ENCODE measurements around the gene NDUFS8. TPM values are rescaled to one million over a fixed set of nuclear protein-coding genes. Genes with fewer than 3 reads are reported as not detected.

Gene NDUFS8
- total RNA-seq, 1 experiment from 2014 or later = 220 TPM

DNA sequence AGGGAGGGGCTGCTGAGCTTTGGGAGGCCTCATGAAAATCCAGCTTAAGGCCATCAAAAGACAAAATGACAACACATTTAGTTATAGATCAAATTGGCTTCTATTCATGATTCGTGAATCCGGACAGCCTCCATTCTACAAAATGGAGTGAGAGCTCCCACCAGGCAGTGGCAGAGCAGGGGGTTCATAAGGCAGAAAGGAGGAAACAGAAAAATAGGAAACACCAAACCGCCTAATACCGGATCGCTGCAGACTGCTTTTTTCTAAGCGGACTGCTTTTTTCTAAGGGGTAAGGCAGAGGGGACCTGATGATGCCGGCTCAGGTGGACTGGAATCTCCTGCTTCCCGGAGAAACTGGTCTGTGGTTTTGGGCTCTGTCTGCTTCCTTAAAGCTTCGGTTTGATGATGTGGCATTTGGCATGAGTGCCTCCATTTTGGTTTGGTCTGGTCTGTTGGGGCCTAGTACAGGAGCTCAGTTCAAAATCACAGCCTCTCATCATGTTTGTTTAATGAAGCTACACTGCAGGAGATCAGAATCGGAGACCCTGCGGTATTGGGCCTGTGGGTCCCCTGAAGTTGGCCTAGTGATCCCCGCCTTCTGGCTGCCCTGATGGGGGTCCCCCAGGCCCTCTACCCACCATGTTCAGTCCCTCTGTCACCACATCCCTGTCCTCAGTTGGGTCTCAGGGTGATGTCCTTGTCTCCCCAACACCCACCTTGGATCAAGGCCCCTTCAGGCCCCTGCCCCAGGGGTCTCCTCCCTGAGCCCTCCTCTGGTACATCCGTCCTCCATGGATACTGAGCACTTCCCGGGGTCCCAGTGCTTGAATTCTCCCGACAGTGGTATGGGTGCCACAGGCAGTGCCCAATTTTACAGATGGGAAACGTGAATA is 19.2 kb upstream of the NDUFS8 start:
- ChIA-PET POLR2A (ENCODE audit: low non-redundant PET) (no interaction called here), CTCF (no interaction called here)
- no peak for TF ChIP-seq EZH2 (IDR thresholded peaks at IDR 0.05; ENCODE audit: borderline replicate concordance, low read depth, low read length, poor library complexity, severe bottlenecking)
- TF ChIP-seq, protein P1, sequence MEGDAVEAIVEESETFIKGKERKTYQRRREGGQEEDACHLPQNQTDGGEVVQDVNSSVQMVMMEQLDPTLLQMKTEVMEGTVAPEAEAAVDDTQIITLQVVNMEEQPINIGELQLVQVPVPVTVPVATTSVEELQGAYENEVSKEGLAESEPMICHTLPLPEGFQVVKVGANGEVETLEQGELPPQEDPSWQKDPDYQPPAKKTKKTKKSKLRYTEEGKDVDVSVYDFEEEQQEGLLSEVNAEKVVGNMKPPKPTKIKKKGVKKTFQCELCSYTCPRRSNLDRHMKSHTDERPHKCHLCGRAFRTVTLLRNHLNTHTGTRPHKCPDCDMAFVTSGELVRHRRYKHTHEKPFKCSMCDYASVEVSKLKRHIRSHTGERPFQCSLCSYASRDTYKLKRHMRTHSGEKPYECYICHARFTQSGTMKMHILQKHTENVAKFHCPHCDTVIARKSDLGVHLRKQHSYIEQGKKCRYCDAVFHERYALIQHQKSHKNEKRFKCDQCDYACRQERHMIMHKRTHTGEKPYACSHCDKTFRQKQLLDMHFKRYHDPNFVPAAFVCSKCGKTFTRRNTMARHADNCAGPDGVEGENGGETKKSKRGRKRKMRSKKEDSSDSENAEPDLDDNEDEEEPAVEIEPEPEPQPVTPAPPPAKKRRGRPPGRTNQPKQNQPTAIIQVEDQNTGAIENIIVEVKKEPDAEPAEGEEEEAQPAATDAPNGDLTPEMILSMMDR (conservative IDR thresholded peaks at IDR 0.05; ENCODE audit: low read depth, low read length) = no peak
- no peaks in the 10 kb centered on the region for H3K9me3 ChIP-seq (ENCODE audit: low read depth, low read length, poor library complexity, severe bottlenecking)
- DNase-seq (ENCODE audit: low spot score) = no peak
- no peaks in the 10 kb centered on the region for H3K4me1 ChIP-seq (ENCODE audit: insufficient read depth, low read length, poor library complexity, severe bottlenecking)
- H3K4me3 ChIP-seq (ENCODE audit: low read depth, low read length, poor library complexity, severe bottlenecking) = no peak overlapping the region
- no peak overlapping the region for H3K27ac ChIP-seq (ENCODE audit: low read depth, low read length, poor library complexity, severe bottlenecking)
- H3K36me3 ChIP-seq (ENCODE audit: insufficient read depth, low read length, poor library complexity, severe bottlenecking) = no peaks in the 10 kb centered on the region
- intact Hi-C loops (cut with micrococcal nuclease; ENCODE audit: unreplicated experiment) = no loop called here
- BruUV-seq (replicated peaks) = no TSS peak
- no peaks in the 10 kb centered on the region for H3K27me3 ChIP-seq (replicated peaks; ENCODE audit: insufficient read depth, low read depth, low read length, poor library complexity)

DNA sequence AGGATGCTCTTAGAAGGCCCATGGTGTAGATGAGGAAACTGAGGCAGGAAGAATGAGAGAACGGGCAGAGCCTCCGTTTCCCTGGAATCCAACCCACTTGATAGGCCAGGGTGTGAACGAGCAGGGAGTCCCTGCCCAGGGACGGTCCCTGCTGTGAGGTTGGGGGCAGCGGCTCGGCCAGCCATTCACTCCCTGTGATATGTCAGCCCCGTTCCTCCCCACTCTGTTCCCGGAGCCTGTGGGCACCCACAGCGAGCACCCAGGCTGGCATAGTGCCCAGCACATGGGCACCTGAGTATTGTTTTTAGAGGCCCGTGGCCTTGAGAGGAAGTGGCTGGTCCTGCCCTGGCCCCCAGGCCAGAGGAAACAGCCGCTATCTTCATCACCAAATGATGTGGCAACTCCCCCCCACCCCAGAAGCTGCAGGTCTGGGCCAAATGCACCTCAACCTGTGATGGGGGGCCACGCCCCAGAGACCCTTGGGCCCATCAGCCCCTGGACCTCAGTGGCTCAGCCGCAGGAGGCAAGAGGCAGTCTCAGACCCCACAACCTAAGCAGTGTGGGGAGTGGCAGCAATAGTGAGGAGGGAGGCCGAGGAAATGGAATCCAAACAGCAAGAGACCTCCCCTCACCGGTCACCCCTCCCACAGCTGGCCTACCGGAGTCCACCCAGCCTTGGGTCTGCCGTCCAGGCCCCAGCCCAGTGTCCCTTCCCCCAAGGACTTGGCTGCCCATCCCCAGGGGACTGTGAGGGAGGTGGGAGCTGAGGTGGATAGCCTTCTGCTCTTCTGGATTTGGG is 18.2 kb upstream of the NDUFS8 start:
- H3K27me3 ChIP-seq (replicated peaks; ENCODE audit: insufficient read depth, low read depth, low read length, poor library complexity) = no peaks in the 10 kb centered on the region
- TF ChIP-seq EZH2 (IDR thresholded peaks at IDR 0.05; ENCODE audit: borderline replicate concordance, low read depth, low read length, poor library complexity, severe bottlenecking) = no peak
- TF ChIP-seq, protein P1 (conservative IDR thresholded peaks at IDR 0.05; ENCODE audit: low read depth, low read length) = no peak
- H3K36me3 ChIP-seq (ENCODE audit: insufficient read depth, low read length, poor library complexity, severe bottlenecking) = no peaks in the 10 kb centered on the region
- no peaks in the 10 kb centered on the region for H3K9me3 ChIP-seq (ENCODE audit: low read depth, low read length, poor library complexity, severe bottlenecking)
- no peak for DNase-seq (ENCODE audit: low spot score)
- intact Hi-C loops (cut with micrococcal nuclease; ENCODE audit: unreplicated experiment) = no loop called here
- H3K27ac ChIP-seq (ENCODE audit: low read depth, low read length, poor library complexity, severe bottlenecking) = no peak overlapping the region
- no peak overlapping the region for H3K4me3 ChIP-seq (ENCODE audit: low read depth, low read length, poor library complexity, severe bottlenecking)
- ChIA-PET POLR2A (ENCODE audit: low non-redundant PET) (no interaction called here), CTCF (no interaction called here)
- no TSS peak for BruUV-seq (replicated peaks)
- no peaks in the 10 kb centered on the region for H3K4me1 ChIP-seq (ENCODE audit: insufficient read depth, low read length, poor library complexity, severe bottlenecking)

DNA sequence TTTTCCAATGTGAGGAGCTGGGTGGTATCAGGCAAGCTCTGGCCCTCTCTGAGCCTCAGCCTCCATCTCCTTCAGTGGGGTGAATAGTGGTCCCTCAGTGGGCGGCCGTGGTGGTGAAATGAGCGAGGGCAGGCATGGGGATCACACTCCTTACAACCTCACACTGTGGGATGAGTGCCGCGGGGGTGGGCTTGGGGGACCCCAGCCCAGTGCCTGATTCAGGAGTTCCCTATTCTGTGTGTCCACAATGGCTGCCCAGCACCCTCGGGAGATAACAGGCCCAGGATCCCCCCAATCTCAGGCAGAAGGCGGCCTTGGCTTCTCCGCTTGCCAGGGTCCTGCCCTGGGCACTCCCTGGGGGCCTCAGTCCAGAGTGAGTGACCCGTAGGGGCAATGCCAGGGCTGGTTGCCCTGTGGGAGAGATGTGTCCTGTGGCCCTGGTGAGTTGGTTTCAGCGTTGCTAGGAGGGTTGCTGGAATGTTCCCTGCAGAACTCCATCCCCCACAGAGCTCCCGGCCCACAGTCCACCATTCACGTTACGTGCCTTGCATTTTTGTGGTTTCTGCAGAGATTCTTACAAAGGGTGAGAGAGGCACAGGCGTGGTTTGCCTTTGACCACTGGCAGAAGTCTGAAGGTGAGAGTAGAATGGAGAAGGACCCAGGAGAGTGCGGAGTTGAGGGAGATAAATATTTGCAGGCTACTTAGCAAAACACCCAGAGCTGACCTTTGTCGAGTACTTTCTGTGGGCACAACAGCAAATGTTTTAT is 17.5 kb upstream of the NDUFS8 start:
- ChIA-PET CTCF (no interaction called here), POLR2A (ENCODE audit: low non-redundant PET) (no interaction called here)
- Histone ChIP-seq H3K27me3 (replicated peaks; ENCODE audit: insufficient read depth, low read depth, low read length, poor library complexity) (no peaks in the 10 kb centered on the region), H3K9me3 (ENCODE audit: low read depth, low read length, poor library complexity, severe bottlenecking) (no peaks in the 10 kb centered on the region), H3K27ac (ENCODE audit: low read depth, low read length, poor library complexity, severe bottlenecking) (no peak overlapping the region), H3K36me3 (ENCODE audit: insufficient read depth, low read length, poor library complexity, severe bottlenecking) (no peaks in the 10 kb centered on the region), H3K4me1 (ENCODE audit: insufficient read depth, low read length, poor library complexity, severe bottlenecking) (no peaks in the 10 kb centered on the region), H3K4me3 (ENCODE audit: low read depth, low read length, poor library complexity, severe bottlenecking) (no peak overlapping the region)
- TF ChIP-seq, protein P1 (conservative IDR thresholded peaks at IDR 0.05; ENCODE audit: low read depth, low read length) = no peak
- no peak for TF ChIP-seq EZH2 (IDR thresholded peaks at IDR 0.05; ENCODE audit: borderline replicate concordance, low read depth, low read length, poor library complexity, severe bottlenecking)
- no TSS peak for BruUV-seq (replicated peaks)
- no peak for DNase-seq (ENCODE audit: low spot score)
- intact Hi-C loops (cut with micrococcal nuclease; ENCODE audit: unreplicated experiment) = no loop called here
